H1 (cell line): Measurements from ENCODE around the gene PPIB.

Source experiments
- POLR2A ChIP-seq, 2 experiments: IDR thresholded peaks; 1 replicate in 1 of 2; 2 replicates in 1 of 2; pipeline ENCODE4 v1.6.1; 2011; ENCODE audit warnings: low read depth in 2 of 2, low read length in 2 of 2, mild to moderate bottlenecking in 2 of 2; ENCODE audit errors: control extremely low read depth in 1 of 2
- TF ChIP-seq, protein P1 (sequence below): IDR thresholded peaks from 2 replicates; pipeline ENCODE4 v1.6.1; 2011; ENCODE audit warnings: low read length, improper control_type of control experiment

DNA sequence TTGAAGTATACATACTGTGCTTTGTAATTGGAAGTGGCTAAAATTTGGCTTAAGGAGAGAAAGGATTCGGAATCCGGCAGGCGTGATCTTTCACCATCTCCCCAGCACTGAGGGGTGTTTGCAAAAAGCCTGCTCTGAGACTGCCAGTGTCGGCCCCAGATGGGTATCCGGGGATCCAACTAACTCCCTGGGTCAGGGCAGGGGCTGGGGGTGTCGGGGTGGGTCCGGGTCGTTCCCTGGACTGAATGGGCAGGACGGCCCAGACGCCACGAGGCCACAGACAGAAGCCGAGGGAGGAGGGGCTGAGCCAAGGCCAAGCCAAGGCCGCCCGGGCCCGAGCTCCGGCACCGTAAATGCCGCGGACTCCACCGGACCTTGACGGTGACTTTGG, 349 bp downstream of the PPIB start:
- TF ChIP-seq, protein P1, sequence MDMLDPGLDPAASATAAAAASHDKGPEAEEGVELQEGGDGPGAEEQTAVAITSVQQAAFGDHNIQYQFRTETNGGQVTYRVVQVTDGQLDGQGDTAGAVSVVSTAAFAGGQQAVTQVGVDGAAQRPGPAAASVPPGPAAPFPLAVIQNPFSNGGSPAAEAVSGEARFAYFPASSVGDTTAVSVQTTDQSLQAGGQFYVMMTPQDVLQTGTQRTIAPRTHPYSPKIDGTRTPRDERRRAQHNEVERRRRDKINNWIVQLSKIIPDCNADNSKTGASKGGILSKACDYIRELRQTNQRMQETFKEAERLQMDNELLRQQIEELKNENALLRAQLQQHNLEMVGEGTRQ = no peak
- TF ChIP-seq POLR2A (IDR thresholded peaks at IDR 0.05; ENCODE audit: control extremely low read depth in 1 of 2, low read depth in 2 of 2, low read length in 2 of 2) = no peak
